T-helper 2 cell treated with Interferon-gamma antibody and Interleukin-4, amounts not matched to agents 5 μg/mL and 100 μg/mL, for 36 hours (primary cell): ENCODE data around the gene RTKN.
"Not testable (repeated sequence)": the region's sequence is repeated elsewhere in the genome, so short reads cannot be mapped to it uniquely, and the experiment has no call there.

Source experiments
- DNase-seq: peaks from one replicate; pipeline ENCODE4 v3.0.0; 2021; ENCODE audit warnings: low spot score
- H3K27ac Mint-ChIP-seq: one replicate; pipeline ENCODE4 v1.8.0; 2021; ENCODE audit warnings: mild to moderate bottlenecking, mixed read lengths
- H3K27me3 Mint-ChIP-seq: one replicate; pipeline ENCODE4 v1.8.0; 2021; ENCODE audit warnings: low read depth, mixed read lengths
- H3K36me3 Mint-ChIP-seq: one replicate; pipeline ENCODE4 v1.8.0; 2021; ENCODE audit warnings: low read depth, mixed read lengths
- H3K4me1 Mint-ChIP-seq: one replicate; pipeline ENCODE4 v1.8.0; 2021; ENCODE audit warnings: low read depth, mixed read lengths
- H3K4me3 Mint-ChIP-seq: one replicate; pipeline ENCODE4 v1.8.0; 2022; ENCODE audit warnings: mild to moderate bottlenecking, moderate library complexity, mixed read lengths
- H3K9me3 Mint-ChIP-seq: one replicate; pipeline ENCODE4 v1.8.0; 2021; ENCODE audit warnings: mixed read lengths

The RTKN gene

DNA sequence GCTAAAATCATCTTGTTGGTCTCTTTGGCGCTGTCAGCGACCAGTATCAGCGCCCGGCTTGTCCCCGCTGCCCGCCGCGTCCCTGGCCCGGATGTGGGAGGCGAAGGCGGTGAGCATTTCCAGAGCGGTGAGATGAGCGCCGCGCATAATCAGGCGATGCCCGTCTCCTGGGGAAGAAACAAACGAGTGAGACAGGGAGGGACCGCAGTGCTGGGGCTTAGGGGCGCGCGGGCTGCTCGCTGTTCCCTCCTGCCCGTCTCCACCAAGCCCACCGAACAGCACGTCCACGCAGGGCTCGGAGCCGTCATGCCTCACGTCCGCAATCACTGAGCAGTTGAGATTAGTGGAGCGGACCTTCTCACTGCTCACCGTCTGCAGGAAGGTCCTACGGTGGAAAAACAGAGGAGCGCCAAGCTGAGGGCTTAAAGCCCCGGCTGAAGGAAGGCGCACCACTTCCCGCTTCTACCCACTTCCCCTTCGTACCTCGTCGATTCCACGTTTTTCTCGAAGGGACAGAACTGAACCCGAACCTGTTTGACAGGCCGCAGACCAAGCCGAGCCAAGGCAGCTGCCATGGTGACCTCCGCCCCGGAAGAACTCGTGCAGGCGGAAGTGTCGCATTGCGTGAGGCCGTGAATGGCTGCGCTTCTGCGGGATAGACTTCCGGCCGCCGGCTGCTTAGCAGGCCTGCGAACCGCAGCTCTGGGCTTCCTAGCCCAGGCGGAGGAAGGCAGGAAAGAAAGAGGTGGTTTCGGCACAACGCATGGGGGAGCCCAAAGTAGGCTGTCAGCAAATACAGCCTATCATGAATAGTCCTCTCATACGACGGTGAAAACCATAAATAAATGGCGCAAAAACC is 30.6 kb upstream of the RTKN start, which contains the start of gene MRPL53:
MRPL53 (minus strand) TSS at position 595 of the 859 bp plus-strand sequence; CDS start at position 575, 20 bp downstream.
- DNase-seq = peak; percentile 94
- Mint-ChIP-seq H3K27me3 (no peaks in the 10 kb centered on the region), H3K9me3 (no peaks in the 10 kb centered on the region), H3K27ac (peak within 1 kb of the TSS; percentile 98), H3K36me3 (peaks cover 33% of the 10 kb centered on the region), H3K4me1 (peaks cover 15% of the 10 kb centered on the region), H3K4me3 (peak within 1 kb of the TSS; percentile 97)

DNA sequence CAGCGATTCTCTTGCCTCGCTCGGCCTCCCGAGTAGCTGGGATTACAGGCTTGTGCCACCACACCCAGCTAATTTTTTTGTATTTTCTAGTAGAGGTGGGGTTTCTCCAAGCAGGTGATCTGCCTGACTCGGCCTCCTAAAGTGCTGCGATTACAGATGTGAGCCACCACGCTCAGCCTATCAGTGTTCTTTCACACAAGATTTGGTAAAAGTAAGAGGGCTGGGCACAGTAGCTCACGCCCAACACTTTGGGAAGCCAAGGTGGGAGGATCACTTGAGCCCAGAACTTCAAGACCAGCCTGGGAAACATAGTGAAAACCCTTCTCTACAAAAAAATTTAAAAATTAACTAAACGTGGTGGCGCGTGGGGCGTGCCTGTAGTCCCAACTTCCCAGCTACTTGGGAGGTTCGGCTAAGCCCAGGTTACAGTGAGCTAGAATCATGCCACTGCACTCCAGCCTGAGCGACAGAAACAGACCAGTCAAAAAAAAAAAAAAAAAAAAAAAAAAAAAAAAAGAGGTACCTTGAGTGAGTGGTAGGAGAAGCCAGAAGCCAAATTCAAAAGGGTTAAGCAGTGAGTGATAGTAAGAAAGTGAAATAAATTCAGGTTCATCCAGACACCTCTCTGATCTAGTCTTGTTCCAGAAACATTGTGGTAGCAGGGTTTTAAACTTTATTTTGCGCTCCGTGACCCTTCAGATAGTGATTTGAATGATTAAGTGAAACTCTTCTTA is 29.8 kb upstream of the RTKN start:
- H3K27ac Mint-ChIP-seq = peak overlapping the region; percentile 98

DNA sequence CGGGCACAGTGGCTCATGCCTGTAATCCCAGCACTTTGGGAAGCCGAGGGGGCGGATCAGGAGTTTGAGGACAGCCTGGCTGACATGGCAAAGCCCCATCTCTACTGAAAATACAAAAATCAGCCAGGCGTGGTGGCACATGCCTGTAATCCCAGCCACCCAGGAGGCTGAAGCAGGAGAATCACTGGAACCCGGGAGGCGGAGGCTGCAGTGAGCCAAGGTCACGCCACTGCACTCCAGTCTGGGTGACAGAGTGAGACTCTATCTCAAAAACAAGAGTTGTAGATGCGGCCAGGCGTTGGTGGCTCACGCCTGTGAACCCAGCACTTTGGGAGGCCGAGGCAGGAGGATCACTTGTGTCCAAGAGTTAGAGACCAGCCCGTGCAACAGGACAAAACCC is 29.0 kb upstream of the RTKN start:
- not testable (repeated sequence) for H3K9me3 Mint-ChIP-seq, DNase-seq, H3K27me3 Mint-ChIP-seq
- Mint-ChIP-seq H3K27ac (peak overlapping the region; percentile 77), H3K4me1 (peaks cover 18% of the 10 kb centered on the region), H3K4me3 (peak overlapping the region; percentile 74), H3K36me3 (peaks cover 32% of the 10 kb centered on the region)

More for the DNA sequence above, 29.8 kb upstream of the RTKN start:
- Mint-ChIP-seq H3K9me3 (no peaks in the 10 kb centered on the region), H3K4me3 (peak overlapping the region; percentile 97), H3K4me1 (peaks cover 15% of the 10 kb centered on the region), H3K36me3 (peaks cover 32% of the 10 kb centered on the region), H3K27me3 (no peaks in the 10 kb centered on the region)
- DNase-seq = no peak

DNA sequence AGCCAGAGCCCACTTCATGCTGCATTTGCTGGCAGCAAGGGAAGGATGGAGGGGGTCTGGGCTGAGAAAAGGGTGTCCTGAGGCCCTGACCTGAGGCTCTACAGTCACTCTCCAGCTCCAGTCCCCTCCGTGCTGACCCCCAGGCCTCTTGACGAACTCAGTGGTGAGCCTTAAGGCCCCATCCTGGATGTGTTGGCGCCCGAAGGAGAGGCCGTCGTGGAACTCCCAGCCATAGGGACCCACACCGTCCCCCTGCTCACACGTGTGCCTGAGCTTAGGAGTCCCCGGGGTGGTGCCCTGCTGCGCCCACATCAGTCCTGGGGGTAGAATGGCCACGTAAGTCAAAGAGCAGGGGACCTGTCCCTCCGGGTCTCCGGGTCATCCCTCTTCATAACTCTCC is 22.7 kb upstream of the RTKN start:
- peak overlapping the region; percentile 89 for H3K4me3 Mint-ChIP-seq
- no peak for DNase-seq
- H3K36me3 Mint-ChIP-seq = peaks cover 14% of the 10 kb centered on the region
- H3K9me3 Mint-ChIP-seq = no peaks in the 10 kb centered on the region
- H3K27me3 Mint-ChIP-seq = no peaks in the 10 kb centered on the region
- H3K4me1 Mint-ChIP-seq = peaks cover 15% of the 10 kb centered on the region
- H3K27ac Mint-ChIP-seq = peak overlapping the region; percentile 81

DNA sequence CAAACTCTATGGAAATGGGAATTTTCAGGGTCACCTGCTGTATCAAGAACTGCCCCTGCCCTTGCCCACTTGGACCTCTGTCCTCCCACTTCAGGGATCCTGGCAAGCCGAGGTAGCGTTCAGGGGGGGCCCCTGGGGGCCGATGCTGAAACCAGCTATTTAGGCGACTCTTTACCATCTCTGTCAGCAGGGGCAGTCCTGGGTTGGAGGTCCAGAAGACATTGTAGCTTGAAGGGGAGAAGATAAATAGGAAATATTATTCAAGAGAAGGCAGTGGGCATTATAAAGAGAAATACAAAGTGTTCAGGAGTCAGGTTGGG is 21.0 kb upstream of the RTKN start:
- Mint-ChIP-seq H3K36me3 (peaks cover 16% of the 10 kb centered on the region), H3K27ac (peak overlapping the region; percentile 8), H3K4me3 (peak overlapping the region; percentile 58), H3K27me3 (no peaks in the 10 kb centered on the region), H3K9me3 (no peaks in the 10 kb centered on the region), H3K4me1 (peaks cover 20% of the 10 kb centered on the region)
- no peak for DNase-seq

DNA sequence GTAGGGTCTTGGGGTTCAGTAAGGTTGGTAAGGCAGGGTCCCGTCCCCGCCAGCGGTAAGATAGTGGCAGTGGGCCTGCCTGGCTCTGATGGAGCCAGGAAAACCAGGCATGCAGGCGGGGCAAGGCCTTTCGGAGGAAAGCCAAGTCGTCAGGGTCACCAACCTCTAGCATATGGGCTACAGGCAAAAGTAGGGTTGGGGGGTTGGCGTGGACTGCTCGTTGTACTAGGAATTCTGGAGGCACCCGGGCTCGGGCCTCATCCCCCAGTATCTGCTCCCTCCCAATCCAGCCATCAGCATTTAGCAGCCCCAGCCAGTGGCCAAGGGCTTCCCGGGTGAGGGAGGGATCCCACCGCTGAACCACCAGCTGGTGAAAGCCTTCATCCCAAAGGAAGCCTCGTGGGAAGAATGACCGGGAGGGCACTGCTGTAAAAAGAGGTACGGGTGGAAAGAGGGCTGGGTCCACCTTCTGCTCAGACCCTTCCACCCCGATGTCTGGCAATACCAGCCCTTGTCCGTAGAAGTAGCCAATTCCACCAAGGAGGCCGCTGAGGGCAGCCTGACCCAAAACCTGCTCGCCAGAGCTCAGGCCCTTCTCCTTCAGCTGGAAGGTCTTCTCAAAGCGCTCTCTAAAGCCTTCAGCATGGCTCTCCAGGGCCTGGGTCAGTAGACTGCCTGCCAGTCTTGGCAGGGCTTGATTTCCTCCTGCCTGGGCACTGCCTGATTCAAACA is 20.5 kb upstream of the RTKN start:
- peaks cover 21% of the 10 kb centered on the region for H3K4me1 Mint-ChIP-seq
- no peak overlapping the region for H3K27ac Mint-ChIP-seq
- H3K27me3 Mint-ChIP-seq = no peaks in the 10 kb centered on the region
- DNase-seq = no peak
- no peaks in the 10 kb centered on the region for H3K9me3 Mint-ChIP-seq
- H3K4me3 Mint-ChIP-seq = no peak overlapping the region
- H3K36me3 Mint-ChIP-seq = peaks cover 17% of the 10 kb centered on the region

DNA sequence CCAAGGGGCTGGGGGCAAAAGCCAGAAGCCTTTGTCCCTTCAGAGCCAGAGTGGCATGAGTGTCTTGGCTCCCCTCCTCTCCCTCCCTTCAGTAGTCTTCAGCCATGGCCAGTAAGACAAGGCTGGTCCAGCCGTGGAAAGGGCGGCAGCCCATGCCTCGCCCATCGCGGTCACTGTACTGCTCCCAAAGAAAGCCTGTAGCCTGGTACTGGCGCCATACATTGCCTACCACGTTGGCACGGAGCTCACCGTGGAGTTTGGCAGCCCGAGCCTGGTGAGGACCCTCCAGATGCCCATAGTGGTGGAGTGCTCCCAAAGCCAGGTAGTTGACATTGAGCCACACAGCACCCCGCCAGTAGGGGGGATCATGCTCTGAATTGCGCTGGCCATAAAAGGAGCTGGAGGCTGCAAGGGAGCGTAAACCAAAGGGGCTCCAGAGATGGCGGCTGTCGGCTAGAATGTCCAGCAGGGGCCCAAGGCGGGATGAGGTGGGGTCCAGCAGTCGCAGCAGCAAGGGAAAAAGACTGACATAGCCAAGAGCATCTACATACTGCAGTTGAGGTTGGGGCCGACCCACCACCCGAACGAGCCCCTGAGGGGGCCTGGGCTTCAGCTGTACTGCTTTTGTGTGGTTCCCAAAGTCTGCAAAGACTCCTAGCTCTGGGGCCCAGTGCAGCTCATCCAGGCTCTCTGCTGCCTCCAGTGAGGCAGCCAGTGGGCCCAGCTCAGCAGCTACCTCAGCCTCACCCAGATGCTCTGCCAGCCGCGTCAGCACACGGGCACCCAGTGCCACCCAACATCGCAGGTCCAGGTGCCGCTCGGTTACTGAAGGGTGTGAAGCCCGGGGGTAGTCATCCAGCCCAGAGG is 19.7 kb upstream of the RTKN start:
- Mint-ChIP-seq H3K27ac (peak overlapping the region; percentile 45), H3K36me3 (peaks cover 21% of the 10 kb centered on the region), H3K27me3 (no peaks in the 10 kb centered on the region), H3K9me3 (no peaks in the 10 kb centered on the region), H3K4me3 (no peak overlapping the region), H3K4me1 (peaks cover 27% of the 10 kb centered on the region)
- DNase-seq = no peak

DNA sequence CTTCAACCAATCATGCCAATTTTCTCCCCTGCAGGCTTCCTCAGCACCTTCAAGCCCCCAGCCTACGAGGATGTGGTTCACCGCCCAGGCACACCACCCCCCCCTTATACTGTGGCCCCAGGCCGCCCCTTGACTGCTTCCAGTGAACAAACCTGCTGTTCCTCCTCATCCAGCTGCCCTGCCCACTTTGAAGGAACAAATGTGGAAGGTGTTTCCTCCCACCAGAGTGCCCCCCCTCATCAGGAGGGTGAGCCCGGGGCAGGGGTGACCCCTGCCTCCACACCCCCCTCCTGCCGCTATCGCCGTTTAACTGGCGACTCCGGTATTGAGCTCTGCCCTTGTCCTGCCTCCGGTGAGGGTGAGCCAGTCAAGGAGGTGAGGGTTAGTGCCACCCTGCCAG is 18.4 kb upstream of the RTKN start:
- peak overlapping the region; percentile 76 for H3K27ac Mint-ChIP-seq
- H3K36me3 Mint-ChIP-seq = peaks cover 24% of the 10 kb centered on the region
- peaks cover 34% of the 10 kb centered on the region for H3K4me1 Mint-ChIP-seq
- H3K4me3 Mint-ChIP-seq = peak overlapping the region; percentile 93
- not testable (repeated sequence) for DNase-seq, H3K27me3 Mint-ChIP-seq, H3K9me3 Mint-ChIP-seq

DNA sequence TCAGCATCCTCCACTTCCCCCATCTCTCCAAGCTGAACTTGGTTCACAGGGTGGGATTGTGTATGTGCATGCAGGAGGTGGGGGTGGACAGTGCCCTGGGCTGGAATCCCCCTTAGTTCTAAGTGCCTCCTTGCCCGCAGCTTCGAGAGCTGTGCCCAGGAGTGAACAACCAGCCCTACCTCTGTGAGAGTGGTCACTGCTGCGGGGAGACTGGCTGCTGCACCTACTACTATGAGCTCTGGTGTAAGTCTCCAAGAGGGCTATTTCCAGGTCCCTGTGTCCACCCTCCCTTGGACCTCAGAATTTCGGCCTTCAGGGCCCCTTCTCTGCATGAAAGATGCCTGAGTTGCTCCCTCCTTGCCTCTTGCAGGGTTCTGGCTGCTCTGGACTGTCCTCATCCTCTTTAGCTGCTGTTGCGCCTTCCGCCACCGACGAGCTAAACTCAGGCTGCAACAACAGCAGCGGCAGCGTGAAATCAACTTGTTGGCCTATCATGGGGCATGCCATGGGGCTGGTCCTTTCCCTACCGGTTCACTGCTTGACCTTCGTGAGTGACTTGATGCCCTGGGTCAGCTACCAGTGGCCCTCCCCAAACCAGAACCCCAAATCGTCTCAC is 17.9 kb upstream of the RTKN start:
- Mint-ChIP-seq H3K4me3 (peak overlapping the region; percentile 93), H3K36me3 (peaks cover 28% of the 10 kb centered on the region), H3K27ac (peak overlapping the region; percentile 76), H3K4me1 (peaks cover 38% of the 10 kb centered on the region)
- H3K27me3 Mint-ChIP-seq, H3K9me3 Mint-ChIP-seq, DNase-seq: not testable (repeated sequence)

DNA sequence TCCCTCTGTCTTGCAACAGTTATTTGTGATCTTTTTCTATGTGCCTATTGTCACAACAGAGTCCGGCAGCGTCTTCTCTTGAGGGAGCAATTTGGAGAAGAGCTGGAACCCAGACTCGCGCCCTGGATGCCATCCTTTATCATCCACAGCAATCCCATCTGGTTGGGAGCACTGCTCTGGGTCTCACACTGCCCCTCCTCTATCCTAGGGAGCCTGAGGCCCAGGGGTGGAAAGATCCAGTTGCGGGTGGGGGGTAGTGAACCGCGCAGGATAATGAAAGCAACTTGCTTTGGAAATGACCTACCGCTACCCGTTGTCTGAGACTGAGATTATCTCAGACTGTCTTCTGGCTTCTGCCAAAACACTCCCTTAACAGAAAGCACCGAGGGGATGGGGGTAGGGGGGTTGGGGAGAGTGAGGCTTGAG is 17.2 kb upstream of the RTKN start:
- Mint-ChIP-seq H3K4me3 (peak overlapping the region; percentile 93), H3K36me3 (peaks cover 28% of the 10 kb centered on the region), H3K27ac (peak overlapping the region; percentile 98), H3K4me1 (peaks cover 43% of the 10 kb centered on the region), H3K27me3 (no peaks in the 10 kb centered on the region), H3K9me3 (no peaks in the 10 kb centered on the region)
- no peak for DNase-seq

DNA sequence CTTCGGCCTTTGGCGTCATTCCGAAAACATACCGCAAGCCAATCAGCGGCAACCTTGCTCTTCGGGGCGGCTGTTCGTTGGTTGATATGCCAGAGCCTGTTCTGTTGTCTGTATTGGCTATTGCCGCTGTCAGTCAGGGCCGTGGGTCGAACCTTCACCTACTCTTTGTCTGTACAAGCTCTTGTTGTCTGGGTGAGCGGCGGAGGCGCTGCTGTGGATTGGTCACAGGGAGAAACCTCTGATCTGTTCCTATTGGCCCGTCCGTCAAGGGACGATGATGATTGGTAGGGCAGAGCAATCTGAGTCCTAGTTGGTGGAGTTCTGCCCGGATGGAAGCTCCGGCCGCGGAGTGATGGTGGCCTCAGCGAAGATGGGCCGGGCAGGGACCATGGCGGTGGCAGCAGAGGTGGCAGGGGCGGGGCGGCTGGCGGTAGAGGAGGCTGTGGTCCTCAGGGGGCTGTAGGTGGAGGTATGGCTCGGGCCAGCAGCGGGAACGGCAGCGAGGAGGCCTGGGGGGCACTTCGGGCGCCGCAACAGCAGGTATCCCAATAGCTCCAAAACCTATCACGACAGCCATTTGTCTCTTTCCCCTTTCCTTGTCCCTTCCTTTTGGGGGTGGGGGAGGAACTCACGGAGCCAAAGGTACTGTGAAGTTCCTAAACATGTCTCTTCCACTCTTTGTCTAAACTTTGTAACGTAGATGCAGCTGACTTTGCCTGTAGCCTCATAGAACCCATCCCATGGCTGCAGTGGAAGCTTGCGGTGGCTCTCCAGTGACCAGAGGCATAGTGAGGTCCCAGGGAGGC is 16.6 kb upstream of the RTKN start, which contains the start of gene WBP1:
WBP1 (plus strand) TSS at position 307 of the 806 bp plus-strand sequence; CDS start at position 472, 165 bp downstream.
- Mint-ChIP-seq H3K9me3 (no peaks in the 10 kb centered on the region), H3K27me3 (no peaks in the 10 kb centered on the region), H3K36me3 (peaks cover 27% of the 10 kb centered on the region), H3K4me3 (peak within 1 kb of the TSS; percentile 93), H3K27ac (peak within 1 kb of the TSS; percentile 98), H3K4me1 (peaks cover 43% of the 10 kb centered on the region)
- DNase-seq = peak; percentile 100

DNA sequence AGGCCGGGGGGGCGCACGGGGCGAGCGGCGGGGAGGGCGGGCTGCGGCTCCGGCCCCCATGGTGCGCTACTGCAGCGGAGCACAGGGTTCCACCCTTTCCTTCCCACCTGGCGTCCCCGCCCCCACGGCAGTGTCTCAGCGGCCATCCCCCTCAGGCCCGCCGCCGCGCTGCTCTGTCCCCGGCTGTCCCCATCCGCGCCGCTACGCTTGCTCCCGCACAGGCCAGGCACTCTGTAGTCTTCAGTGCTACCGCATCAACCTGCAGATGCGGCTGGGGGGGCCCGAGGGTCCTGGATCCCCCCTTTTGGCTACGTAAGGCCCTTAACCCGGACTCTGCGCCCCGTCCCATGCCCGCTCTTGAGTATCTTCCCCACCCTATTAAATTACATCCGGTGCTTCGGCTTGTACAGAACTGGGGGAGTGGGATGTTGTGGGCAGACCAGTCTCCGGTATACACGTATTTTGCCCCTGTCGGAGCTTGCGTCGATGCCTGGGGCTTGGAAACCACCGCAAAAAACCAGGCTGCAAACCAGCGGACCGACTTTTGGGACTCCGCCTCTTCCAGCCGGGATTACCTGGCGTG is 15.9 kb upstream of the RTKN start:
- peak overlapping the region; percentile 93 for H3K4me3 Mint-ChIP-seq
- H3K4me1 Mint-ChIP-seq = peaks cover 45% of the 10 kb centered on the region
- H3K27ac Mint-ChIP-seq = peak overlapping the region; percentile 98
- DNase-seq = peak; percentile 84
- peaks cover 21% of the 10 kb centered on the region for H3K36me3 Mint-ChIP-seq
- no peaks in the 10 kb centered on the region for H3K27me3 Mint-ChIP-seq
- no peaks in the 10 kb centered on the region for H3K9me3 Mint-ChIP-seq
